Stimulated activated naive B cell treated with anti-CD40 and anti-IgM and Interleukin-4, amounts not matched to agents 10 μg/mL and 1 μg/mL and 100 μg/mL, for 72 hours (primary cell): Measurements from ENCODE around the gene DPP10.
"Not testable (repeated sequence)": the region's sequence is repeated elsewhere in the genome, so short reads cannot be mapped to it uniquely, and the experiment has no call there.

Experiments used
- ATAC-seq, 2 donors: fragments of 150-1000 bp; cut with Tn5 transposase; replicated peaks; 2 replicates each; pipeline ENCODE4 v1.10.0; 2021; ENCODE audit warnings: moderate library complexity in 1 of 2
- DNase-seq: peaks from one replicate; pipeline ENCODE4 v3.0.0; 2021
- H3K27ac Mint-ChIP-seq: one replicate; pipeline ENCODE4 v1.8.0; 2022; ENCODE audit warnings: mild to moderate bottlenecking, mixed read lengths
- H3K27me3 Mint-ChIP-seq, 2 donors: one replicate each; pipeline ENCODE4 v1.8.0; 2022; ENCODE audit warnings: mixed read lengths in 2 of 2
- H3K36me3 Mint-ChIP-seq, 2 donors: one replicate each; pipeline ENCODE4 v1.8.0; 2022; ENCODE audit warnings: mixed read lengths in 2 of 2, mild to moderate bottlenecking in 1 of 2
- H3K4me1 Mint-ChIP-seq, 2 donors: one replicate each; pipeline ENCODE4 v1.8.0; 2022; ENCODE audit warnings: mixed read lengths in 2 of 2, mild to moderate bottlenecking in 1 of 2
- H3K4me3 Mint-ChIP-seq, 2 donors: one replicate each; pipeline ENCODE4 v1.8.0; 2022; ENCODE audit warnings: mild to moderate bottlenecking in 2 of 2, mixed read lengths in 2 of 2, moderate library complexity in 1 of 2
- H3K9me3 Mint-ChIP-seq, 2 donors: one replicate each; pipeline ENCODE4 v1.8.0; 2022; ENCODE audit warnings: mixed read lengths in 2 of 2, mild to moderate bottlenecking in 1 of 2

DPP10 gene

GRCh38 chr2:115412501-115412900, 970.1 kb downstream of the DPP10 start:
- no peak for DNase-seq
- H3K27ac Mint-ChIP-seq = no peak overlapping the region
- no peaks in the 10 kb centered on the region for H3K4me1 Mint-ChIP-seq
- H3K9me3 Mint-ChIP-seq = peaks cover under 1 to 11% of the 10 kb centered on the region in 2 donors
- H3K27me3 Mint-ChIP-seq = no peaks in the 10 kb centered on the region
- H3K36me3 Mint-ChIP-seq = no peaks in the 10 kb centered on the region
- ATAC-seq = no peak
- H3K4me3 Mint-ChIP-seq = no peak overlapping the region

DNA sequence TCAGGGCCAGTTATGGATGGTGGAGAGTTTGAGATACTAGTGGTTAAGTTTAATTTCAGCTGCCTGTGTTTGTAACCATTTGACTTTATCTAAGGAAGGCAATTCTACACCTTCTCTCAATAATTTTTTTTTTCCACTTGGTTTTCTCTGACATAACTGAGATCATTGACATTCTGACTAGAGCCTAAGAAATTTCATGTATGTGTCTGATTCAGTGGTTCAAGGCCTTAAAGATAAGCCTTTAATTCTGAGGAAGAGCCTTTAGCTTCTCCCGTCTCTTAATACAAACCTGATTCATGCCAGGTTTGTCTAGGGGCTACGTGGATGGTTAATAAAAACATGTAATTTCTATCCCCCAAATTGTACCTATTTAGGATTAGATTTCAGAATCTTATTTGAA, 971.4 kb downstream of the DPP10 start:
- H3K27ac Mint-ChIP-seq = no peak overlapping the region
- ATAC-seq = no peak
- DNase-seq = no peak
- no peaks in the 10 kb centered on the region for H3K36me3 Mint-ChIP-seq
- no peaks in the 10 kb centered on the region for H3K27me3 Mint-ChIP-seq
- H3K4me1 Mint-ChIP-seq = no peaks in the 10 kb centered on the region
- no peak overlapping the region for H3K4me3 Mint-ChIP-seq
- peaks cover 4 to 12% of the 10 kb centered on the region in 2 donors for H3K9me3 Mint-ChIP-seq

DNA sequence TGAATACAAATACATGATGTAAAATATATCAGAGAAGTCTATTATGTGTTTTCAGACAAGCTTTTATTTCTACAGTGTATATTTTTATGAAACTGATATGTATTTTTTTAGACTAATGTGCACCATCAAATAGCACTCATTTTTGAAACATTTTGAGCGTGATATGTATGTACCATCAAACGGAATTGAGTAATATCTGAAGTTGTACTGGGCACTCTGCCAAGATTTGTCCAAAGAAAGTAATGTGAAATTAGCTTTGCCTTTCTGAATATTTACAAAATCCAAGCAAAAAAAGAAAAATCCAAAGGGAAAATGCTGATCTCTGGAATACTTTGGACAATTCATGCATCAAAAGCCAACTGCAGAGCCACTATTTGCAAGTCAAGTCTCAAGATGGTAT, 972.0 kb downstream of the DPP10 start:
- no peaks in the 10 kb centered on the region for H3K4me1 Mint-ChIP-seq
- no peak overlapping the region for H3K4me3 Mint-ChIP-seq
- ATAC-seq (no peak), DNase-seq (no peak)
- peaks cover 4 to 12% of the 10 kb centered on the region in 2 donors for H3K9me3 Mint-ChIP-seq
- no peak overlapping the region for H3K27ac Mint-ChIP-seq
- no peaks in the 10 kb centered on the region for H3K36me3 Mint-ChIP-seq
- H3K27me3 Mint-ChIP-seq = no peaks in the 10 kb centered on the region

DNA sequence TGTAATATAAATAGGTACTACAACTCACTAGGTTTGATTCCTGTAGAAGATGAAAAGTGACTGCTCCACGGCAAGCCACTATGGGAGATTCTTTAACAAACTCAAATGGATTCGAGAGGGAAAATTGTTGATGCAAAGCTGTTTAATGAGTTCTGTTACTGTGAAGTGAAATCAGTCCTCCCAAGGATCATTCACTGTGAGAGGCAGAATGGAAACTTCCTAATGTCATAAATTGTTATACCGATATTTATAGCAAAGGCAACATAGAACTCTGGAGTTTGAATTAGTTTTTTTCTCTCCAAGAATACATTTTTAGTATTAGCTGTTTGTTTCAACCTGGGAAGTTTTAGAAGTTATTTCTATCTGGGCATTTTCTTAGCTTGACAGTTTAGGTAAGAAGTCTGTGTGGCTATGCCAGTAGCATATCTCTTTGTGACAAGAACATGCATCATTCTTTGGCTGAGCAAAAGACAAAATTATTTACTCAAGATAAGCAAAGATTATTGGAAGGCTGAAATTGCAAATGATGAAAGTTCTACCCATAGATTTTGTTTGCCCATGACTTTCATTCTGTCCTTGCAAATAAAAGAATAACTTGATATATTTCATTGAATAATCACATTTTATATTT, 979.7 kb downstream of the DPP10 start:
- Mint-ChIP-seq H3K4me3 (no peak overlapping the region), H3K36me3 (no peaks in the 10 kb centered on the region), H3K9me3 (peaks cover 5 to 11% of the 10 kb centered on the region in 2 donors), H3K27me3 (no peaks in the 10 kb centered on the region), H3K27ac (no peak overlapping the region), H3K4me1 (no peaks in the 10 kb centered on the region)
- DNase-seq (no peak), ATAC-seq (no peak)

- Mint-ChIP-seq H3K4me3 (no peak overlapping the region), H3K4me1 (no peaks in the 10 kb centered on the region), H3K27ac (no peak overlapping the region), H3K9me3 (peaks cover 9 to 13% of the 10 kb centered on the region in 2 donors), H3K36me3 (no peaks in the 10 kb centered on the region), H3K27me3 (no peaks in the 10 kb centered on the region)
- ATAC-seq (no peak), DNase-seq (no peak)
Measured at GRCh38 chr2:115427436-115427835, 985.0 kb downstream of the DPP10 start.

DNA sequence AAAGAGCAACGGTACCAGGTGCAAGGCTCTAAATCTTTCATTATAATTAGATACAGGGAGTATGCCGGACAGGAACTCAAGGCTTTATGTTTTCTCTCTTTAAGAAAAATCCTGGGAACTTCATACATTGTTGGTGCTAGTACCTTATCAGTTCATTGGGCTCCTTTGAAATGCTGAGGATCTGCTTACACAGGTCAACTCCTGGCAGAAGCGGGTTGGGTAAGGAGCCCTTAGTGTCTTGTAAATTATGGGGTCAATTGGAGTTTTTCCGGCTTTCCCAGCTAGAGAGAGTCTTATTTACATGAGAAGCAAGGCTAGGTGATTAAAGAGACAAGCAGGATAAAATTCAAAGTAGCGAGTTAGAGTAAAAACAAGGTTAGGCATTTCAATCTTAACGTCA, 998.3 kb downstream of the DPP10 start:
- H3K27me3 Mint-ChIP-seq, H3K4me1 Mint-ChIP-seq, ATAC-seq, H3K9me3 Mint-ChIP-seq, H3K4me3 Mint-ChIP-seq, H3K27ac Mint-ChIP-seq, DNase-seq, H3K36me3 Mint-ChIP-seq: not testable (repeated sequence)

DNA sequence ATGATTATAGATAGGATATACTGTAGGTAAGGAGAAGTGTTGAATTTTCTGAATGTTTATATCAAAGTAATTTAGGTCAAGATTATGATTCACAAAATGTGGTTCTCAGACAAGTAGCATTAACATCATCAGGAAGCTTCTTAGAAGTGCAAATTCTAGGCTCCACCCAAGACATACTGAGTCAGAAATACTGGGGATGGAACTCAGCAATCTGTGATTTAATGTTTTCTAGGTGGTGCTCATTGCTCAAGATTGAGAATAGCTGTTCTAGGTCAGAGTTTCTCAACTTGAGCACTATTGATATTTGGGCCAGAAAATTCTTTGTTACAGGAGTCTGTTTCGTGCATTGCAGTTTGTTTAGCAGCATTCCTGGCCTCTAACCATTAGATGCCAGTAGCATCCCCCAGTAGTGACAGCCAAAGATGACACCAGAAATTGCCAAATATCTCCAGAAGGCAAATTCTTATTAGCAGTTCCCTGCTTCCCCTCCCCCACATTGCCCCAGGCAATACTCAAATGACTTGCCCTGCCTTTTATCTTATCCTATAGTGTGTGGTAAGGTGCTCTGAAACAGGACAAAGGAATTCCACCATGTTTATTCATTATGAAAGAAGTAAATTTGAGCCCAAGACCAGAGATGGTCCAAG, 1001.2 kb downstream of the DPP10 start:
- Mint-ChIP-seq H3K9me3 (peaks cover 10 to 11% of the 10 kb centered on the region in 2 donors), H3K4me3 (no peak overlapping the region), H3K27ac (no peak overlapping the region)

DNA sequence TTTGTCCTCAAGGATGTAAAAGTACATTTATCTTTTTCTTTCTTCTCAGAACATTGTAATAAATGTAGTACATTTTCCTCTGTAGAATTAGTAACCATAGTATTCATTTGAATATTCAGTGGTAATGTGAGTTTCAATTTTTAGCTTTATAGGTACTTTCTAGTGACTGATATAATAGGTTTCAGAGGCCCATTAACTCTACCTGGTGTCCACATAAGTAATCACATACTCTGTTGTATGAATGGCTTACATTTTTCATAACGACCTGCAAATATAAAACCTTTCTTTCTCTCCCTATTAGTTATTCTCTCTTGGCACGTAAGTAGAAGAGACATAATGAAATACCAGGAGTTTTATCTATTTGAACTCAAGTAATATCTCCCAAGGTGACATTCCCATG, 1017.6 kb downstream of the DPP10 start:
- Mint-ChIP-seq H3K9me3 (peaks cover 0 to 11% of the 10 kb centered on the region in 2 donors), H3K27ac (no peak overlapping the region), H3K4me3 (no peak overlapping the region), H3K4me1 (no peaks in the 10 kb centered on the region), H3K27me3 (no peaks in the 10 kb centered on the region), H3K36me3 (no peaks in the 10 kb centered on the region)
- ATAC-seq = no peak
- no peak for DNase-seq

More for the DNA sequence above, 1001.2 kb downstream of the DPP10 start:
- H3K27me3 Mint-ChIP-seq = no peaks in the 10 kb centered on the region
- no peaks in the 10 kb centered on the region for H3K36me3 Mint-ChIP-seq
- DNase-seq = no peak
- no peak for ATAC-seq
- H3K4me1 Mint-ChIP-seq = no peaks in the 10 kb centered on the region

GRCh38 chr2:115480741-115481140, 1038.3 kb downstream of the DPP10 start:
- H3K4me3 Mint-ChIP-seq = no peak overlapping the region
- H3K36me3 Mint-ChIP-seq = no peaks in the 10 kb centered on the region
- peaks cover 6 to 7% of the 10 kb centered on the region in 2 donors for H3K9me3 Mint-ChIP-seq
- DNase-seq (no peak), ATAC-seq (no peak)
- no peaks in the 10 kb centered on the region for H3K4me1 Mint-ChIP-seq
- H3K27me3 Mint-ChIP-seq = no peaks in the 10 kb centered on the region
- no peak overlapping the region for H3K27ac Mint-ChIP-seq

GRCh38 chr2:115481842-115482241, 1039.4 kb downstream of the DPP10 start:
- Mint-ChIP-seq H3K27me3 (no peaks in the 10 kb centered on the region), H3K4me1 (no peaks in the 10 kb centered on the region), H3K36me3 (no peaks in the 10 kb centered on the region), H3K27ac (no peak overlapping the region), H3K9me3 (peaks cover 0 to 5% of the 10 kb centered on the region in 2 donors), H3K4me3 (no peak overlapping the region)
- ATAC-seq (no peak), DNase-seq (no peak)

- Mint-ChIP-seq H3K27me3 (no peaks in the 10 kb centered on the region), H3K4me3 (no peak overlapping the region), H3K36me3 (no peaks in the 10 kb centered on the region), H3K27ac (no peak overlapping the region), H3K9me3 (peaks cover 0 to 5% of the 10 kb centered on the region in 2 donors), H3K4me1 (no peaks in the 10 kb centered on the region)
- no peak for ATAC-seq
- no peak for DNase-seq
Measured at GRCh38 chr2:115483666-115484065, 1041.2 kb downstream of the DPP10 start.

DNA sequence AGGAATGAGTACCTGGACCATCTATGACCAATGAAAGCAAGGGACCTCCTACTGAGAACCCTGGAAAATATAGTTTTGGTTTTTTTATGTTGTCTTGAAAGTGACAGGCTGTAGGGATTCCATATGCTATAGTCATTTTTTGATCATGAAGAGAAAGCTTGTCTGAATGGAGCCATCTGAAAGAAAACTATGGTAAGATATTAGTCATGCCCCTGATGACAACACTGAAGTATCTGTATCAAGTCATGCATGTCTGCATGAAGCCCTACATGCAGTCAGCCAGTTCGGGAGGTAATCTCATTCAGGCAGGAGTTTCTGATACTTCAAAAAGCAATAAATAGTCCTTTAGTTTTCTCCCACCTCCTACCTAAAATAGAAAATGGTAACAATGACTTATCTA, 1042.0 kb downstream of the DPP10 start:
- ATAC-seq = no peak
- no peaks in the 10 kb centered on the region for H3K4me1 Mint-ChIP-seq
- no peaks in the 10 kb centered on the region for H3K36me3 Mint-ChIP-seq
- H3K27me3 Mint-ChIP-seq = no peaks in the 10 kb centered on the region
- peaks cover 0 to 5% of the 10 kb centered on the region in 2 donors for H3K9me3 Mint-ChIP-seq
- no peak overlapping the region for H3K4me3 Mint-ChIP-seq
- H3K27ac Mint-ChIP-seq = no peak overlapping the region
- DNase-seq = no peak

GRCh38 chr2:115484983-115485382, 1042.5 kb downstream of the DPP10 start:
- no peak for DNase-seq

DNA sequence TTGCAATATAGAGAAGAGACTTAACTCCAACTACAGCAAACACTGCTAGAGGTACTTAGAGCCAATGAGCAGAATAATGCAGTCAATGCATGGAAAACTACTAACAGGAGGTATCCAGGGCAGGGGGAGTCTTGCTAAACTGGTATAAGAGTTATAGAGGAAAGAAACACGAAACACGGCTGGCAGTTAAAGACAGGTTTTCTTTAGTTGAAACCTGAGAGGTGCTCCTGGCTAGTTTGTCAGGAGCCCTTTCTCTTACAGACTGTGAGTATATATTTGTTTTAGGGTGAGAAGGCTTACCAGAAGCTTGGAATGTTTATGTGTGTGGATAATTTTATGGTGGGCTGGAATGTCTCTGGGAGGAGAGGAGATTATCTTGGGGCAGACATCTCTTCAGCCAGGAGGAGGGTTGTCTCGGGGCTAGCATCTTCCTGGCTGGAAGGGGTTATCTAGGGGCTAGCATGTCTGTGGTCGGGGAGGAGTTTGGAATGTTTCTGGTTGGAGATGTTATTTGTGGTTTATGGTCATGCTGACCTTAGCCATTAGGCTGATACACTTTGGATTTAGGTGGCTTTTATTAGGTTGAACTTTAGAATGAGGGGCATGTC, 1048.8 kb downstream of the DPP10 start:
- no peaks in the 10 kb centered on the region for H3K27me3 Mint-ChIP-seq
- H3K4me1 Mint-ChIP-seq = no peaks in the 10 kb centered on the region
- ATAC-seq (no peak), DNase-seq (no peak)
- H3K27ac Mint-ChIP-seq = no peak overlapping the region
- H3K36me3 Mint-ChIP-seq = no peaks in the 10 kb centered on the region
- peaks cover 0 to 8% of the 10 kb centered on the region in 2 donors for H3K9me3 Mint-ChIP-seq
- H3K4me3 Mint-ChIP-seq = no peak overlapping the region

More at GRCh38 chr2:115484983-115485382, 1042.5 kb downstream of the DPP10 start:
- no peak overlapping the region for H3K27ac Mint-ChIP-seq
- H3K27me3 Mint-ChIP-seq = no peaks in the 10 kb centered on the region
- no peak for ATAC-seq
- H3K4me3 Mint-ChIP-seq = no peak overlapping the region
- H3K36me3 Mint-ChIP-seq = no peaks in the 10 kb centered on the region
- no peaks in the 10 kb centered on the region for H3K4me1 Mint-ChIP-seq
- H3K9me3 Mint-ChIP-seq = peaks cover 2 to 3% of the 10 kb centered on the region in 2 donors

- ATAC-seq (no peak), DNase-seq (no peak)
- no peak overlapping the region for H3K4me3 Mint-ChIP-seq
- H3K27me3 Mint-ChIP-seq = no peaks in the 10 kb centered on the region
- H3K4me1 Mint-ChIP-seq = no peaks in the 10 kb centered on the region
- no peak overlapping the region for H3K27ac Mint-ChIP-seq
- H3K36me3 Mint-ChIP-seq = no peaks in the 10 kb centered on the region
- H3K9me3 Mint-ChIP-seq = peaks cover 0 to 2% of the 10 kb centered on the region in 2 donors
Measured at GRCh38 chr2:115505331-115505730, 1062.9 kb downstream of the DPP10 start.
